Uterus (tissue), 4 donors: ENCODE data around the gene FUT3. TPM values are rescaled to one million over a fixed set of nuclear protein-coding genes. Genes with fewer than 3 reads are reported as not detected.

Experiments
- DNase-seq, 2 donors: peaks; one replicate each; pipeline ENCODE4 v3.0.0-alpha.2; 2019 to 2020
- H3K27ac ChIP-seq, 2 donors: fragments of 200-600 bp; sonication (generic); 1 replicate in 1 of 2; 2 replicates in 1 of 2; pipeline ENCODE4 v1.5.1; 2016 to 2018
- H3K27me3 ChIP-seq, 2 donors: fragments of 200-600 bp; sonication (generic); one replicate each; pipeline ENCODE4 v1.5.1; 2018 to 2019; ENCODE audit warnings: control low read depth in 1 of 2
- H3K36me3 ChIP-seq, 2 donors: fragments of 200-600 bp; sonication (generic); one replicate each; pipeline ENCODE4 v1.5.1; 2019; ENCODE audit warnings: control low read depth in 1 of 2
- H3K4me1 ChIP-seq, 2 donors: fragments of 200-600 bp; sonication (generic); one replicate each; pipeline ENCODE4 v1.5.1; 2018 to 2019; ENCODE audit warnings: control low read depth in 1 of 2
- H3K4me3 ChIP-seq, 2 donors: fragments of 200-600 bp; sonication (generic); 1 replicate in 1 of 2; 2 replicates in 1 of 2; pipeline ENCODE4 v1.5.1; 2018 to 2019; ENCODE audit warnings: mild to moderate bottlenecking in 1 of 2
- H3K9me3 ChIP-seq, 2 donors: fragments of 200-600 bp; sonication (generic); one replicate each; pipeline ENCODE4 v1.5.1; 2019; ENCODE audit warnings: control low read depth in 1 of 2
- POLR2A ChIP-seq, 2 donors: fragments of 450-650 bp; IDR thresholded peaks; one replicate each; pipeline ENCODE4 v1.6.1; 2016; ENCODE audit warnings: antibody characterized with exemption in 2 of 2, mild to moderate bottlenecking in 1 of 2, moderate library complexity in 1 of 2
- intact Hi-C: fragments of 100-400 bp; cut with DNase I; formaldehyde crosslinking; loops from one replicate; pipeline ENCODE4 v1.15.1; 2023; ENCODE audit warnings: low total_unique reads
- total RNA-seq, 4 donors: library from RNA; depleted of rRNA in 3 of 4; stranded (reverse); fragments of >200 nt in 3 of 4; gene quantifications; one replicate each; pipeline versions ENCODE4 v1.1.0 to v1.2.4, GENCODE V29; 2014 to 2023
- TF ChIP-seq, protein P1 (sequence below), 4 experiments: fragments of 200-600 bp in 2 of 4; fragments of 450-650 bp in 2 of 4; sonication (generic) in 2 of 4; IDR thresholded peaks; one replicate each; pipeline ENCODE4 v1.5.1; 2016 to 2019; ENCODE audit warnings: antibody characterized with exemption in 4 of 4, mild to moderate bottlenecking in 2 of 4, moderate library complexity in 1 of 4
- donor health status: DM: yes; HTN: yes; CAD: no.

Gene FUT3
- total RNA-seq, 4 donors from 2014 or later, result 0.29 TPM; not detected in 3

GRCh38 chr19:5795382-5795919 is 55.8 kb downstream of the FUT3 start:
- no peaks in the 10 kb centered on the region for H3K27me3 ChIP-seq
- no peaks in the 10 kb centered on the region for H3K4me1 ChIP-seq
- no peaks in the 10 kb centered on the region for H3K9me3 ChIP-seq
- no peak overlapping the region for H3K27ac ChIP-seq
- H3K36me3 ChIP-seq, result no peaks in the 10 kb centered on the region
- no peak for DNase-seq
- TF ChIP-seq POLR2A (IDR thresholded peaks at IDR 0.05), result no peak
- TF ChIP-seq, protein P1, sequence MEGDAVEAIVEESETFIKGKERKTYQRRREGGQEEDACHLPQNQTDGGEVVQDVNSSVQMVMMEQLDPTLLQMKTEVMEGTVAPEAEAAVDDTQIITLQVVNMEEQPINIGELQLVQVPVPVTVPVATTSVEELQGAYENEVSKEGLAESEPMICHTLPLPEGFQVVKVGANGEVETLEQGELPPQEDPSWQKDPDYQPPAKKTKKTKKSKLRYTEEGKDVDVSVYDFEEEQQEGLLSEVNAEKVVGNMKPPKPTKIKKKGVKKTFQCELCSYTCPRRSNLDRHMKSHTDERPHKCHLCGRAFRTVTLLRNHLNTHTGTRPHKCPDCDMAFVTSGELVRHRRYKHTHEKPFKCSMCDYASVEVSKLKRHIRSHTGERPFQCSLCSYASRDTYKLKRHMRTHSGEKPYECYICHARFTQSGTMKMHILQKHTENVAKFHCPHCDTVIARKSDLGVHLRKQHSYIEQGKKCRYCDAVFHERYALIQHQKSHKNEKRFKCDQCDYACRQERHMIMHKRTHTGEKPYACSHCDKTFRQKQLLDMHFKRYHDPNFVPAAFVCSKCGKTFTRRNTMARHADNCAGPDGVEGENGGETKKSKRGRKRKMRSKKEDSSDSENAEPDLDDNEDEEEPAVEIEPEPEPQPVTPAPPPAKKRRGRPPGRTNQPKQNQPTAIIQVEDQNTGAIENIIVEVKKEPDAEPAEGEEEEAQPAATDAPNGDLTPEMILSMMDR (IDR thresholded peaks at IDR 0.05), result no peak
- H3K4me3 ChIP-seq, result no peak overlapping the region
- intact Hi-C loops, result no loop called here

DNA sequence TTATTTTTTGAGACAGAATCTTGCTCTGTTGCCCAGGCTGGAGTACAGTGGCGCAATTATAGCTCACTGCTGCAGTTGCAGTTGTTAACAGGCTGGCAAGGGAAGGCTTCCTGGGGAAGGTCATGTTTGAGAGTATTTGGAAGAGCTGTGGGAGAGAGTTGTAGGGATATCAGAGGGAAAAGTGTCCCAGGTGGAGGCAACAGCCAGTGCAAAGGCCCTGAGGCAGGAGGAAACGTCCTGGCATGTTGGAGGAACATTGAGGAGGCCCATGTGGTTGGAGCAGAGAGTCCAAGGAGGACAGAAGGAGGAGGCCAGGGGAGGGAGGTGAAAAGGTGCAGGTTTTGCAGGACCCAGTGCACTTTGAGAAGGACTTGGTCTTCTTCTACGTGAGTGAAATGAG is 58.1 kb downstream of the FUT3 start:
- TF ChIP-seq, protein P1 (IDR thresholded peaks at IDR 0.05), result no peak
- TF ChIP-seq POLR2A (IDR thresholded peaks at IDR 0.05), result no peak
- no peaks in the 10 kb centered on the region for H3K36me3 ChIP-seq
- no peak for DNase-seq
- H3K4me3 ChIP-seq, result no peak overlapping the region
- no peak overlapping the region for H3K27ac ChIP-seq
- intact Hi-C loops, result no loop called here
- H3K9me3 ChIP-seq, result no peaks in the 10 kb centered on the region
- H3K27me3 ChIP-seq, result no peaks in the 10 kb centered on the region
- H3K4me1 ChIP-seq, result no peaks in the 10 kb centered on the region

Other genes starting within 250 kb of the FUT3 start
- gene SAFB2, start 228.7 kb downstream of the FUT3 start, total RNA-seq, result 100 to 1,000 TPM in 2 of 4 donors, 10 to 100 TPM in 2; 45.0 to 250 (median 129) TPM
- gene SAFB, start 228.4 kb downstream of the FUT3 start, total RNA-seq, result 100 to 1,000 TPM in 1 of 4 donors, 10 to 100 TPM in 3; 35.9 to 129 (median 97.4) TPM
- gene MICOS13, start 170.9 kb downstream of the FUT3 start, total RNA-seq, result 10 to 100 TPM in 3 of 4 donors, 1 to 10 TPM in 1; 2.8 to 36.7 (median 21.1) TPM
- gene HSD11B1L, start 170.4 kb downstream of the FUT3 start, total RNA-seq, result 10 to 100 TPM in 1 of 4 donors, 1 to 10 TPM in 2, under 1 TPM in 1; 0.26 to 17.8 (median 7.1) TPM
- gene RPL36, start 161.2 kb downstream of the FUT3 start, total RNA-seq, result 1,000 to 10,000 TPM in 1 of 4 donors, 100 to 1,000 TPM in 3; 269 to 1,645 (median 565) TPM
- 100 to 1,000 TPM in 1 of 4 donors, 10 to 100 TPM in 3; 39.9 to 134 (median 44.1) TPM for gene LONP1, start 131.3 kb downstream of the FUT3 start, total RNA-seq
- gene CATSPERD, start 130.8 kb downstream of the FUT3 start, total RNA-seq, result not detected
- 1 to 10 TPM in 2 of 4 donors, not detected in 2; 1.6 to 3.5 TPM for gene PRR22, start 66.7 kb downstream of the FUT3 start, total RNA-seq
- gene DUS3L, start 60.3 kb downstream of the FUT3 start, total RNA-seq, result 10 to 100 TPM; 30.6 to 46.1 (median 37.1) TPM
- under 1 TPM in 1 of 4 donors, not detected in 3; 0.35 TPM for gene NRTN, start 46.4 kb downstream of the FUT3 start, total RNA-seq
- under 1 TPM in 1 of 4 donors, not detected in 3; 0.55 TPM for gene FUT6, start 11.7 kb downstream of the FUT3 start, total RNA-seq
- gene FUT5, start 19.1 kb upstream of the FUT3 start, total RNA-seq, result not detected
- gene NDUFA11, start 52.3 kb upstream of the FUT3 start, total RNA-seq, result 100 to 1,000 TPM in 3 of 4 donors, 10 to 100 TPM in 1; 68.7 to 261 (median 150) TPM
- gene VMAC, start 53.4 kb upstream of the FUT3 start, total RNA-seq, result 10 to 100 TPM in 1 of 4 donors, 1 to 10 TPM in 3; 2.6 to 10.9 (median 7.1) TPM
- gene CAPS, start 62.8 kb upstream of the FUT3 start, total RNA-seq, result 10 to 100 TPM in 3 of 4 donors, 1 to 10 TPM in 1; 2.0 to 48.7 (median 12.4) TPM
- gene RANBP3, start 126.7 kb upstream of the FUT3 start, total RNA-seq, result 10 to 100 TPM; 40.9 to 98.1 (median 48.5) TPM